Measurements from ENCODE around the gene TMEM37. TPM values are rescaled to one million over a fixed set of nuclear protein-coding genes. Genes with fewer than 3 reads are reported as not detected.

Gene TMEM37
- total and polyA plus RNA-seq, 4 donors: 17.6 to 125 (median 37.4) TPM

DNA sequence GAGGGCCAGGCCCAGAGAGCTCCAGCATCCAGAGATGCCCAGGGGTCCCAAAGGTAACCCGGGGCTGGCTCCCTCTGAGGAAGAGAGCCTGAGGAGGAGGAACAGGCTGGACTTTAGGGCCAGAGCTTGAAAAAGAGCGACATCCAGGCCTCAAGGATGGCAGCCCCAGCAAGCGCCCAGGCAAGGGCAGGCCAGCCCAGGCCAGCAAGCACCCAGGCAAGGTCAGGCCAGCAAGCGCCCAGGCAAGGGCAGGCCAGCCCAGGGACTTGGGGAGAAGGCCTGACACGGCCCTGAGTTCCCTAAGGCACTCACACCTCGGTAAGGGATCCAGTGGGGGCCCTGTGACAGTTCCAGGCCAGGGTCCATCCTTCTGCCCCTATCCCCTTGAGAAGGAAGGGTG, 34.5 kb upstream of the TMEM37 start:
- 96% methylated on average over 6 of the region's 6 CpGs for WGBS
- H3K4me1 ChIP-seq (ENCODE audit: control insufficient read depth in 4 of 4, insufficient read depth in 4 of 4, low read length in 3 of 4): peaks cover 0 to 2% (median 0%) of the 10 kb centered on the region in 4 donors
- DNase-seq (ENCODE audit: low spot score): no peak
- no peak overlapping the region for H3K27ac ChIP-seq (ENCODE audit: low read depth in 1 of 2, low read length in 2 of 2)
- no peaks in the 10 kb centered on the region for H3K36me3 ChIP-seq (ENCODE audit: control insufficient read depth in 4 of 4, insufficient read depth in 3 of 4, low read depth in 1 of 4, low read length in 3 of 4)
- H3K9ac ChIP-seq (ENCODE audit: low read depth in 1 of 2, low read length in 2 of 2): no peak overlapping the region
- no peak overlapping the region for H3K4me3 ChIP-seq (ENCODE audit: low read depth in 1 of 3, low read length in 3 of 3)
- H3K27me3 ChIP-seq (ENCODE audit: control insufficient read depth in 4 of 4, insufficient read depth in 4 of 4, low read length in 3 of 4): no peaks in the 10 kb centered on the region
- TF ChIP-seq RAD21 (IDR thresholded peaks at IDR 0.05) (no peak), TAF1 (conservative IDR thresholded peaks at IDR 0.05) (no peak), HNF4G (IDR thresholded peaks at IDR 0.05) (no peak), EGR1 (IDR thresholded peaks at IDR 0.05; ENCODE audit: low read depth in 2 of 2) (no peak), NR2F2 (IDR thresholded peaks at IDR 0.05) (no peak), FOXA2 (IDR thresholded peaks at IDR 0.05) (no peak), JUND (IDR thresholded peaks at IDR 0.05) (no peak), SP1 (IDR thresholded peaks at IDR 0.05) (no peak), RXRA (IDR thresholded peaks at IDR 0.05) (no peak), YY1 (IDR thresholded peaks at IDR 0.05) (no peak)
- TF ChIP-seq, protein P1, sequence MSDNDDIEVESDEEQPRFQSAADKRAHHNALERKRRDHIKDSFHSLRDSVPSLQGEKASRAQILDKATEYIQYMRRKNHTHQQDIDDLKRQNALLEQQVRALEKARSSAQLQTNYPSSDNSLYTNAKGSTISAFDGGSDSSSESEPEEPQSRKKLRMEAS (IDR thresholded peaks at IDR 0.05): no peak
- TF ChIP-seq, protein P2, sequence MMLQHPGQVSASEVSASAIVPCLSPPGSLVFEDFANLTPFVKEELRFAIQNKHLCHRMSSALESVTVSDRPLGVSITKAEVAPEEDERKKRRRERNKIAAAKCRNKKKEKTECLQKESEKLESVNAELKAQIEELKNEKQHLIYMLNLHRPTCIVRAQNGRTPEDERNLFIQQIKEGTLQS (IDR thresholded peaks at IDR 0.05): no peak
- TF ChIP-seq, protein P3, sequence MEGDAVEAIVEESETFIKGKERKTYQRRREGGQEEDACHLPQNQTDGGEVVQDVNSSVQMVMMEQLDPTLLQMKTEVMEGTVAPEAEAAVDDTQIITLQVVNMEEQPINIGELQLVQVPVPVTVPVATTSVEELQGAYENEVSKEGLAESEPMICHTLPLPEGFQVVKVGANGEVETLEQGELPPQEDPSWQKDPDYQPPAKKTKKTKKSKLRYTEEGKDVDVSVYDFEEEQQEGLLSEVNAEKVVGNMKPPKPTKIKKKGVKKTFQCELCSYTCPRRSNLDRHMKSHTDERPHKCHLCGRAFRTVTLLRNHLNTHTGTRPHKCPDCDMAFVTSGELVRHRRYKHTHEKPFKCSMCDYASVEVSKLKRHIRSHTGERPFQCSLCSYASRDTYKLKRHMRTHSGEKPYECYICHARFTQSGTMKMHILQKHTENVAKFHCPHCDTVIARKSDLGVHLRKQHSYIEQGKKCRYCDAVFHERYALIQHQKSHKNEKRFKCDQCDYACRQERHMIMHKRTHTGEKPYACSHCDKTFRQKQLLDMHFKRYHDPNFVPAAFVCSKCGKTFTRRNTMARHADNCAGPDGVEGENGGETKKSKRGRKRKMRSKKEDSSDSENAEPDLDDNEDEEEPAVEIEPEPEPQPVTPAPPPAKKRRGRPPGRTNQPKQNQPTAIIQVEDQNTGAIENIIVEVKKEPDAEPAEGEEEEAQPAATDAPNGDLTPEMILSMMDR (IDR thresholded peaks at IDR 0.05; ENCODE audit: low read depth, low read length, missing input control): no peak
- H3K9me3 ChIP-seq (ENCODE audit: control insufficient read depth in 4 of 4, low read length in 3 of 4): no peaks in the 10 kb centered on the region

DNA sequence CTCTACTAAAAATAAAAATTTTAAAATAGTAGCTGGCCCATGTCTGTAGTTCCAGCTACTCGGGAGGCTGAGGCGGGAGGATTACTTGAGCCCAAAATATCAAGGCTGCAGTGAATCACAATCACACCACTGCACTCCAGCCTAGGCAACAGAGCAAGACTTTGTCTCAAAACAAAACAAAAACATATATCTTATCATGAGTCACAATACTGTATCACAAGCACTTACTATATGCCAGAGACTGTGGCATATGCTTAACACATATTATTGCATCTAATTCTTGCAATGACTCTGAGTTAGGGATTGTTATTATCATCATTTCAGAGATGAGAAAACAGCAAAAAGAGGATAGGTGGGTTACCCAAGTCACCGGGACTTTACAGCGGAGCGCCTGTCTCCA, 29.5 kb upstream of the TMEM37 start:
- H3K36me3 ChIP-seq (ENCODE audit: control insufficient read depth in 4 of 4, insufficient read depth in 3 of 4, low read depth in 1 of 4, low read length in 3 of 4): no peaks in the 10 kb centered on the region
- no peak for DNase-seq (ENCODE audit: low spot score)
- peaks cover 5 to 14% (median 8%) of the 10 kb centered on the region in 4 donors for H3K4me1 ChIP-seq (ENCODE audit: control insufficient read depth in 4 of 4, insufficient read depth in 4 of 4, low read length in 3 of 4)
- H3K9ac ChIP-seq (ENCODE audit: low read depth in 1 of 2, low read length in 2 of 2): no peak overlapping the region
- H3K4me3 ChIP-seq (ENCODE audit: low read depth in 1 of 3, low read length in 3 of 3): no peak overlapping the region
- H3K27me3 ChIP-seq (ENCODE audit: control insufficient read depth in 4 of 4, insufficient read depth in 4 of 4, low read length in 3 of 4): no peaks in the 10 kb centered on the region
- TF ChIP-seq JUND (IDR thresholded peaks at IDR 0.05) (no peak), NR2F2 (IDR thresholded peaks at IDR 0.05) (no peak)
- TF ChIP-seq, protein P1 (IDR thresholded peaks at IDR 0.05): no peak
- TF ChIP-seq, protein P3 (IDR thresholded peaks at IDR 0.05; ENCODE audit: low read depth, low read length, missing input control): no peak
- no peaks in the 10 kb centered on the region for H3K9me3 ChIP-seq (ENCODE audit: control insufficient read depth in 4 of 4, low read length in 3 of 4)
- WGBS: 95% methylated on average over 5 of the region's 5 CpGs
- no peak overlapping the region for H3K27ac ChIP-seq (ENCODE audit: low read depth in 1 of 2, low read length in 2 of 2)

Measured in liver (tissue), 9 donors.